PC-3 (cell line): ENCODE data around the gene UGGT1. TPM values are rescaled to one million over a fixed set of nuclear protein-coding genes. Genes with fewer than 3 reads are reported as not detected.

Source experiments
- ATAC-seq: fragments of 200-7000 bp; cut with Tn5 transposase; 2 replicates; pipeline ENCODE4 v1.9.1; 2020; ENCODE audit warnings: mild to moderate bottlenecking, moderate library complexity
- BruUV-seq: library from RNA; stranded (reverse); fragments of 400-500 nt; replicated peaks from 2 replicates; lab custom pipeline; 2021; lab: Mats Ljungman, UMichigan
- CTCF ChIA-PET: fragments of 300-600 bp; sonication (Branson Sonifier 250); formaldehyde crosslinking; loops from one replicate; lab custom pipeline; 2022; ENCODE audit warnings: antibody characterized with exemption; lab: Charles Lee
- POLR2A ChIA-PET: fragments of 300-600 bp; sonication (Branson Sonifier 250); formaldehyde crosslinking; loops from one replicate; lab custom pipeline; 2022; ENCODE audit warnings: antibody characterized with exemption; ENCODE audit not compliant: unreplicated experiment; lab: Charles Lee
- DNase-seq: peaks from one replicate; pipeline ENCODE4 v3.0.0-alpha.2; 2015
- H2AFZ ChIP-seq: fragments of 300-600 bp; sonication (generic); 2 replicates; pipeline ENCODE4 v1.6.0; 2016; ENCODE audit warnings: antibody characterized with exemption, low read length
- H3F3A ChIP-seq: fragments of 300-600 bp; sonication (generic); one replicate; pipeline ENCODE4 v1.6.0; 2017; ENCODE audit warnings: antibody characterized with exemption, low read length, control low read depth, mild to moderate bottlenecking; ENCODE audit not compliant: unreplicated experiment
- H3K27ac ChIP-seq: fragments of 300-600 bp; sonication (generic); 2 replicates; pipeline ENCODE4 v1.5.1; 2016; ENCODE audit warnings: mild to moderate bottlenecking, low read length
- H3K27me3 ChIP-seq: fragments of 300-600 bp; sonication (generic); 2 replicates; pipeline ENCODE4 v1.6.1; 2016; ENCODE audit warnings: low read length, mixed read lengths
- H3K36me3 ChIP-seq: fragments of 300-600 bp; sonication (generic); 2 replicates; pipeline ENCODE4 v1.6.1; 2016; ENCODE audit warnings: low read depth, mixed run types, low read length, mixed read lengths
- H3K4me1 ChIP-seq: fragments of 300-600 bp; sonication (generic); 2 replicates; pipeline ENCODE4 v1.5.1; 2016; ENCODE audit warnings: low read length; ENCODE audit not compliant: insufficient read depth
- H3K4me2 ChIP-seq: fragments of 300-600 bp; sonication (generic); 2 replicates; pipeline ENCODE4 v1.6.0; 2016; ENCODE audit warnings: low read length
- H3K4me3 ChIP-seq: fragments of 300-600 bp; sonication (generic); 2 replicates; pipeline ENCODE4 v1.5.1; 2016; ENCODE audit warnings: mild to moderate bottlenecking, low read length, mixed read lengths
- H3K79me2 ChIP-seq: fragments of 300-600 bp; sonication (generic); 2 replicates; pipeline ENCODE4 v1.6.1; 2017; ENCODE audit warnings: low read length, mixed read lengths
- H3K9ac ChIP-seq: fragments of 300-600 bp; sonication (generic); 2 replicates; pipeline ENCODE4 v1.6.0; 2016; ENCODE audit warnings: mild to moderate bottlenecking, low read length
- H3K9me2 ChIP-seq: fragments of 300-600 bp; sonication (generic); replicated peaks from 2 replicates; pipeline ENCODE4 v1.6.1; 2016; ENCODE audit warnings: mixed run types, low read length, mixed read lengths
- H3K9me3 ChIP-seq: fragments of 300-600 bp; sonication (generic); 2 replicates; pipeline ENCODE4 v1.6.1; 2016; ENCODE audit warnings: low read length, mixed read lengths
- H4K20me1 ChIP-seq: fragments of 300-600 bp; sonication (generic); 2 replicates; pipeline ENCODE4 v1.6.1; 2016; ENCODE audit warnings: low read length, mixed read lengths
- CTCF ChIP-seq: fragments of 300-600 bp; sonication (generic); conservative IDR thresholded peaks from 2 replicates; pipeline ENCODE4 v1.5.1; 2017; ENCODE audit warnings: antibody characterized with exemption, low read depth, mild to moderate bottlenecking, low read length
- EZH2 ChIP-seq: fragments of 300-600 bp; sonication (generic); IDR thresholded peaks from one replicate; pipeline ENCODE4 v1.6.1; 2017; ENCODE audit warnings: antibody characterized with exemption, mild to moderate bottlenecking, low read length; ENCODE audit not compliant: unreplicated experiment
- EZH2phosphoT487 ChIP-seq: fragments of 300-600 bp; sonication (generic); IDR thresholded peaks from 2 replicates; pipeline ENCODE4 v1.6.1; 2018; ENCODE audit warnings: mild to moderate bottlenecking, antibody characterized with exemption, low read length, borderline replicate concordance
- intact Hi-C: fragments of 100-400 bp; cut with micrococcal nuclease; formaldehyde crosslinking; loops from 2 replicates; pipeline ENCODE4 v1.9.0; 2023
- total RNA-seq: library from RNA; depleted of rRNA; stranded (reverse); fragments of >200 nt; gene quantifications from 2 replicates; pipeline ENCODE4 v1.2.3, GENCODE V29; 2014

The UGGT1 gene
- total RNA-seq, 1 experiment from 2014 or later: 59.9 TPM

DNA sequence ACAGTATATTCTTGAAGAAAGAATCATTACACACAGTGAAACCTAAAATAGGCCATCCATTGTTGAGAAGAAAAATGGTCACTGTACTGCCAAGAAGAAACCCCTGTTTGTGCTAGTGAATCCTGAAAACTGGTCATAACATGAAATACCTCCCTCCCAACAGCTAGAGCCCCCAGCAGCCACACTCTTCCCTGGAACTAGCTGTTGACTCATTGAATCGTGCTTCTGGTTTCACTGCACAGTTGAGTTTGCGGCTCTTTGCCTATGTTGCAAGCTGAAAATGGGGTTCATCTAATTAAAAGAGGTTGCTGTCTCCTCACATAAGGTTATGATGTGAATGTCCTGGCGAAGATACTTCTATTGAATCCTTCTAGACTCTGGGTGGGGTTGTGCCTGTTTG is 86.3 kb downstream of the UGGT1 start:
- no TSS peak for BruUV-seq
- intact Hi-C loops: no loop called here
- ATAC-seq (no peak), DNase-seq (no peak)
- Histone ChIP-seq H3K4me3 (no peak overlapping the region), H3K36me3 (peaks cover 83% of the 10 kb centered on the region), H3K9ac (no peak overlapping the region), H3K27me3 (no peaks in the 10 kb centered on the region), H3K4me1 (no peaks in the 10 kb centered on the region), H3K4me2 (no peak overlapping the region), H3F3A (no peaks in the 10 kb centered on the region), H4K20me1 (no peaks in the 10 kb centered on the region), H3K9me2 (no peaks in the 10 kb centered on the region), H3K27ac (no peak overlapping the region), H3K9me3 (no peaks in the 10 kb centered on the region), H2AFZ (no peak overlapping the region), H3K79me2 (no peaks in the 10 kb centered on the region)
- ChIA-PET POLR2A (no interaction called here), CTCF (no interaction called here)
- TF ChIP-seq CTCF: no peak
- TF ChIP-seq EZH2phosphoT487: no peak
- TF ChIP-seq EZH2: no peak

DNA sequence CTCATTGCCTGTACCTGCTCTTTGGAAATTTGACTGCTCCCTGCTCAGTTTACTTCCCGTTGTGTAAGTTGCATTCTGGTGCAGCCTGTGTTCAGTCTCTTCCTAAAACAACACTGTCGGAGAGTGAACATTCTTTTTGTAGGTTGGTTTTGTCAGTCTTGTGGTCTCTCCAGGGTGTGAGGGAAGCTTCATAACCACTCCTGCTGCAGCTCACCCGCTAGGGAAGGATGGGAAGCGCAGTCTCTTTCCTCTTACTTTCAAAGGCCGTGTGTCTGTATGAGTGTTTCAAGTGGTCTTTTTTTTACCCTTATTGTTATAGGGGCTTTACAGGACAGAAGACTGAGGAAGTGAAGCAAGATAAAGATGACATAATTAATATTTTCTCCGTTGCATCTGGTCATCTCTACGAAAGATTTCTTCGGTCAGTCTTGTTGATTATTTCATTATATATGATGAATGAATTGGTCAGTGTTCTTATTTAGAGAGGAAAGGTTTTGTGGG is 87.2 kb downstream of the UGGT1 start:
- peaks cover 76% of the 10 kb centered on the region for H3K36me3 ChIP-seq
- H3K9me2 ChIP-seq: no peaks in the 10 kb centered on the region
- no peak overlapping the region for H3K27ac ChIP-seq
- H4K20me1 ChIP-seq: no peaks in the 10 kb centered on the region
- no peaks in the 10 kb centered on the region for H3F3A ChIP-seq
- BruUV-seq: no TSS peak
- no peak overlapping the region for H2AFZ ChIP-seq
- H3K4me2 ChIP-seq: no peak overlapping the region
- no peak for DNase-seq
- TF ChIP-seq CTCF (no peak), EZH2 (no peak), EZH2phosphoT487 (no peak)
- no peak overlapping the region for H3K9ac ChIP-seq
- H3K27me3 ChIP-seq: no peaks in the 10 kb centered on the region
- H3K4me3 ChIP-seq: no peak overlapping the region
- intact Hi-C loops: no loop called here
- POLR2A ChIA-PET: no interaction called here
- no peaks in the 10 kb centered on the region for H3K79me2 ChIP-seq
- no peaks in the 10 kb centered on the region for H3K9me3 ChIP-seq
- H3K4me1 ChIP-seq: no peaks in the 10 kb centered on the region
- ATAC-seq: no peak
- CTCF ChIA-PET: no interaction called here

DNA sequence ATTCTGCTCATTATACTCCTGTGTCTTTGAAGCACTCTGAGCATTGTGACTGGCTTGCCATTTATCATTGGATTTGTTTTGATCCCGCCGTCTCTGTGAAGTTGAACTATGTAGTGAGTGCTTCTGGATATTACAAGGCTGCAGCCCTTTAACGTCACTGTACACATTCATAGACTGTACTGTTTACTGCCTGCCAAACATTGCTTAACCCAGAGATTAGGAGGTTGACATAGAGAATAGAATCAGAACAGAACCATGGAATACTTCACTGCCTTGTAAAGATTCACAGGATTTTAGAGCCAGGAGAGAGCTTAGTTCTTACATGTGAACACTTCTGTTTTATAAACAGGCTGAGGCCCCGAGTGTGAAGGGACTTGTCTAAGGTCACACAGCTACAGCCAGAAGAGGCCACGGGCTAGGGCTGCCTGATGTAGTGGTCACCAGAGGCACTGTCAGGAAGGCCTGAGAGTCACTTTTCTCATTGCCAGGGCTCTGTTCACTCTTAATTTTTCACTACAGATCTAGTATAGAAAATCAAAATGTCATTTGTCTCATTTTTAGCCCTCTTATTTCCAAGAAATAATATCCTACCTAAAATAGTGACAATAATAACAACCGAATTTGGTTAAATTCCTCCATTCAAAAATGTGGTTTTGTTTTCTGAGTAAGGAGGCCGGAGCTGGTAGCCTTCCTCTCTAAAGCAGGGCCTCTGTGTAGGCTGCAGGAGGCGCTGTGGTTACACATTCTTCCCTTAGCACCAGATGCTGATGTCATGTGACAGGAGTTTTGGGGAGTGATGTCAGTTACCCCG is 87.9 kb downstream of the UGGT1 start:
- H3K4me1 ChIP-seq: no peaks in the 10 kb centered on the region
- no peak overlapping the region for H3K27ac ChIP-seq
- no peak overlapping the region for H3K4me3 ChIP-seq
- CTCF ChIA-PET: interaction anchor here (1.0 kb wide), 2 partner anchors 54 to 115 kb away, joined by 4 to 5 read pairs; no protein-coding TSS in a partner anchor
- H2AFZ ChIP-seq: no peak overlapping the region
- no peaks in the 10 kb centered on the region for H3F3A ChIP-seq
- no peak overlapping the region for H3K4me2 ChIP-seq
- H3K9ac ChIP-seq: no peak overlapping the region
- H3K9me3 ChIP-seq: no peaks in the 10 kb centered on the region
- no peaks in the 10 kb centered on the region for H3K79me2 ChIP-seq
- DNase-seq (peak; percentile 46), ATAC-seq (peak; percentile 73)
- no peaks in the 10 kb centered on the region for H3K9me2 ChIP-seq
- H4K20me1 ChIP-seq: no peaks in the 10 kb centered on the region
- POLR2A ChIA-PET: no interaction called here
- no TSS peak for BruUV-seq
- no peak for TF ChIP-seq EZH2phosphoT487
- peak; percentile 86 for TF ChIP-seq CTCF
- intact Hi-C loops: loop anchor here (1.0 kb wide), 1 partner anchor 54 kb away; no protein-coding TSS in a partner anchor
- H3K36me3 ChIP-seq: peaks cover 75% of the 10 kb centered on the region
- H3K27me3 ChIP-seq: no peaks in the 10 kb centered on the region
